Choroid plexus epithelial cell (primary cell): ENCODE measurements around the gene PIK3R4.

Experiments
- DNase-seq: peaks from one replicate; pipeline ENCODE4 v3.0.0-alpha.2; 2010; ENCODE audit warnings: low read depth
- H3K4me3 ChIP-seq: 2 replicates; pipeline ENCODE4 v1.5.1; 2011; ENCODE audit warnings: low read depth, mild to moderate bottlenecking, control low read depth, low read length, moderate library complexity
- CTCF ChIP-seq: conservative IDR thresholded peaks from 2 replicates; pipeline ENCODE4 v1.5.1; 2011; ENCODE audit warnings: low read depth, mild to moderate bottlenecking, control low read depth, inconsistent platforms, low read length, moderate library complexity

PIK3R4 gene

GRCh38 chr3:130699765-130700164, 46.9 kb downstream of the PIK3R4 start:
- no peak overlapping the region for H3K4me3 ChIP-seq
- peak; percentile 49 for DNase-seq
- TF ChIP-seq CTCF, result peak; percentile 56

- no peak overlapping the region for H3K4me3 ChIP-seq
- no peak for TF ChIP-seq CTCF
- DNase-seq, result no peak
Observed at GRCh38 chr3:130693314-130693713, 53.3 kb downstream of the PIK3R4 start.

GRCh38 chr3:130692455-130692854, 54.2 kb downstream of the PIK3R4 start:
- peak; percentile 45 for DNase-seq
- no peak for TF ChIP-seq CTCF
- no peak overlapping the region for H3K4me3 ChIP-seq

GRCh38 chr3:130688697-130689470, 57.7 kb downstream of the PIK3R4 start:
- H3K4me3 ChIP-seq, result no peak overlapping the region
- DNase-seq, result no peak
- TF ChIP-seq CTCF, result no peak

- no peak overlapping the region for H3K4me3 ChIP-seq
- DNase-seq, result no peak
- TF ChIP-seq CTCF, result no peak
Observed at GRCh38 chr3:130688015-130688688, 58.5 kb downstream of the PIK3R4 start.

- TF ChIP-seq CTCF, result no peak
- no peak overlapping the region for H3K4me3 ChIP-seq
- DNase-seq, result no peak
Observed at GRCh38 chr3:130687327-130687726, 59.3 kb downstream of the PIK3R4 start.
